Measurements from ENCODE around the gene MTREX.
"Not testable (repeated sequence)": the region's sequence is repeated elsewhere in the genome, so short reads cannot be mapped to it uniquely, and the experiment has no call there.

MTREX gene

GRCh38 chr5:55307383-55308253 is at the start of gene MTREX, which contains the start of gene DHX29:
Gene MTREX (plus strand): TSS chr5:55307989. CDS start chr5:55308014, 25 bp downstream.
Gene DHX29 (minus strand): TSS chr5:55307694. CDS start chr5:55307573, 121 bp downstream.
- peak; percentile 94 for DNase-seq (ENCODE audit: low read depth)

- DNase-seq (ENCODE audit: low read depth): no peak
Observed at GRCh38 chr5:55258339-55258738, 49.5 kb upstream of the MTREX start.

GRCh38 chr5:55276771-55277170 is 31.0 kb upstream of the MTREX start:
- DNase-seq (ENCODE audit: low read depth): peak; percentile 75

- DNase-seq (ENCODE audit: low read depth): peak; percentile 70
Observed at GRCh38 chr5:55278778-55279177, 29.0 kb upstream of the MTREX start.

GRCh38 chr5:55286411-55286933 is 21.3 kb upstream of the MTREX start:
- no peak for DNase-seq (ENCODE audit: low read depth)

- no peak for DNase-seq (ENCODE audit: low read depth)
Observed at GRCh38 chr5:55289808-55290207, 18.0 kb upstream of the MTREX start.

- no peak for DNase-seq (ENCODE audit: low read depth)
Observed at GRCh38 chr5:55290991-55291390, 16.8 kb upstream of the MTREX start.

GRCh38 chr5:55294935-55295334 is 12.9 kb upstream of the MTREX start:
- DNase-seq (ENCODE audit: low read depth): no peak

- DNase-seq (ENCODE audit: low read depth): no peak
Observed at GRCh38 chr5:55300890-55301289, 6.9 kb upstream of the MTREX start.

- DNase-seq (ENCODE audit: low read depth): peak; percentile 94
Observed at GRCh38 chr5:55303238-55303690, 4.5 kb upstream of the MTREX start.

- no peak for DNase-seq (ENCODE audit: low read depth)
Observed at GRCh38 chr5:55304584-55304983, 3.2 kb upstream of the MTREX start.

- DNase-seq (ENCODE audit: low read depth): no peak
Observed at GRCh38 chr5:55305345-55305744, 2.4 kb upstream of the MTREX start.

GRCh38 chr5:55306641-55307382 is 977 bp upstream of the MTREX start:
- DNase-seq (ENCODE audit: low read depth): no peak

- DNase-seq (ENCODE audit: low read depth): no peak
Observed at GRCh38 chr5:55308254-55308836, 556 bp downstream of the MTREX start.

- DNase-seq (ENCODE audit: low read depth): no peak
Observed at GRCh38 chr5:55313870-55314617, 6.3 kb downstream of the MTREX start.

- DNase-seq (ENCODE audit: low read depth): no peak
Observed at GRCh38 chr5:55316289-55316688, 8.5 kb downstream of the MTREX start.

GRCh38 chr5:55316837-55317236 is 9.0 kb downstream of the MTREX start:
- no peak for DNase-seq (ENCODE audit: low read depth)

GRCh38 chr5:55318237-55318636 is 10.4 kb downstream of the MTREX start:
- DNase-seq (ENCODE audit: low read depth): not testable (repeated sequence)

- no peak for DNase-seq (ENCODE audit: low read depth)
Observed at GRCh38 chr5:55319491-55319890, 11.7 kb downstream of the MTREX start.

- peak; percentile 41 for DNase-seq (ENCODE audit: low read depth)
Observed at GRCh38 chr5:55320571-55320970, 12.8 kb downstream of the MTREX start.

- DNase-seq (ENCODE audit: low read depth): no peak
Observed at GRCh38 chr5:55324006-55324405, 16.2 kb downstream of the MTREX start.
